GM18520 (cell line): Measurements from ENCODE around the gene MINDY4.

Experiments used
- ATAC-seq: cut with Tn5 transposase; IDR thresholded peaks from one replicate; pipeline ENCODE4 v1.9.1; 2021; ENCODE audit not compliant: unreplicated experiment

MINDY4 gene

DNA sequence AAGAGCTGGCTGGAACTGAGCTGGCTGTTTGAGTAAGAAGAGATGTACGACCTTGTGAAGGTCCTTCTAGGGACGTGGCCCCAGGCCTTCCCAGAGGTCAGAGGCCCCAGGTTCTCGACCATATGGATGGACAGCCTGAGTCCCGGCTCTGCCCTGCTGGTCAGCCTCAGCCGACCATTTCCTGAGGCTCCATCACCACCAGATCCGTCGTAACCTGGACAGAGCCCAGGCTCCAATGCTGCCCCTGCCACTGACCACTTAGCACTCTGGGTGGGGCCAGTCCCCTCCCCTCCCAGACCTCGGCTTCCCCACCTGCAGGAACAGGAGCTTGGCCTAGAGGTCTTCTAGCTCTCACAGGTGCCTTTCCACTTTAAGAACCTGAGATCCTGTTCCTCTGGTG lies 29.9 kb upstream of the MINDY4 start:
- no peak for ATAC-seq

- ATAC-seq: no peak
Observed at GRCh38 chr7:30743371-30744074, 27.7 kb upstream of the MINDY4 start.

GRCh38 chr7:30744075-30744417 lies 27.2 kb upstream of the MINDY4 start:
- ATAC-seq: no peak

DNA sequence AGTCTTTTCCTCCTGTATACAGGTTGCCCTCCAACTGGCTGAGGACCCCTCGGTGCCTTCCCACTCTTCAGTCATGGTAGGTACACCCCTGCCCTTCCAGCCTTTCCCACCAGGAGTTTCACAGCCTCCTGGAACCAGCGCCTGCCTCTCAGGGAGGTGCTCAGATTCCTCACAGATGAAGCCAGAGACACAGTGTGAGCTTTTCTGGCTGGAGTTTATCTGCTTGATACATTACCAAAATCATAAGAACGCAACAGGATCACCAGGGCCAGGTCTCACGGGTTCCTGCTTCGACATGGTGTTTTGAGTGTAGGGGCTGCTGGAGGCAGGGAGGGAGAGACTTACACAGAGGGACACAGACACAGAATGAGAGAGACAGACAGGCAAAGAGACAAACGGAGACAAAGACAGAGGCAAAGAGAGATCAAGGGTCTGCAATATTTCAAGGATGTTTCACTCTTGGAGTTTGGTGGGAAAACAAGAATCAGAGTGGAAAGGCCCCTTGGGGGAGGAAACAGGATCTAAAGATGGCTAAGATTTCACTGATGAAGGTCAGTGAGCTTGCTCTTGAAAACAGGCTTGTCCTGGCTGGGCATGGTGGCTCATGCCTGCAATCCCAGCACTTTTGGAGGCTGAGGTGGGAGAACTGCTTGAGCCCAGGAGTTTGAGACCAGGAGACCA lies 25.8 kb upstream of the MINDY4 start:
- ATAC-seq: no peak

GRCh38 chr7:30750010-30750409 lies 21.2 kb upstream of the MINDY4 start:
- ATAC-seq: no peak

- ATAC-seq: no peak
Observed at GRCh38 chr7:30750683-30751650, 20.2 kb upstream of the MINDY4 start.

GRCh38 chr7:30751696-30752273 lies 19.4 kb upstream of the MINDY4 start, which contains the start of gene INMT:
INMT (plus strand) TSS chr7:30752135; CDS start chr7:30752151, 16 bp downstream.
- no peak for ATAC-seq

DNA sequence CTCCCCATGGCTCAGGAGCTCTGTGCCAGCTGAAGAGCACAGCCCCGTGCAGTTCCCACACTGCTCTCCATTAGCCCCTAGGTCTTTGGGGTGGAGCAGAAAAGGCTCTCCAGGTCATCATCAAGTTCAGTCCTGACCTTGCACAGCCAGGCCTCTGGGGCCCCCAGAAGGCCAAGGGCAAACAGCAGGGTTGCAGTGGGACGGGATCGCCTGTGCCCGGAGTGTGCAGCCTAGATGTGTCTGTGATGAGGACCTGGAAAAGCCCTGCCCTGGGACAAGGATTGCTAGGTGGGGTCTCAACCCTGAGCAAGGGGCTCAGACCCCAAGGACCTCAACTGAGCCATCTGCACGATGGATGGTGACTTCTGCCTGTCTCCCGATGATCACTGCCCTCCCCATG lies 18.7 kb upstream of the MINDY4 start:
- no peak for ATAC-seq

- ATAC-seq: no peak
Observed at GRCh38 chr7:30752979-30753378, 18.2 kb upstream of the MINDY4 start.

GRCh38 chr7:30754315-30754877 lies 16.8 kb upstream of the MINDY4 start:
- no peak for ATAC-seq

- no peak for ATAC-seq
Observed at GRCh38 chr7:30755384-30756154, 15.6 kb upstream of the MINDY4 start.

DNA sequence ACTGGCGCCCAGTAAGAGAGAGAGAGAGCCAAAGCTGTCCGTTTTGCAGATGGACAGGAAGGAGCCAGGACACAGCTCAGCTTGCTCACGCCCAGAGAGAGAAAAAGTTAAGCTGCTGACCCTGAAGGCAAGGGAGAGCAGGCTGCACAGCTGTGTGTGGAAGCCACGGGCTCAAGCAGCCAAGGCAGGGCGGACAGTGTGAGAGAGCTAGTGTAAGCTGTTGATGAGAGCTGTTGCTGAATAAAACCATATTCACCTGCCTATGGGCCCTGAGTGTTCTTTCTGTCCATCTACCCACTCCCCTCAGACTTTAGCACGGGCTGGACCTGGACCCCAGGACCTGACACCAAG lies 13.9 kb upstream of the MINDY4 start:
- ATAC-seq: no peak

GRCh38 chr7:30760514-30761213 lies 10.6 kb upstream of the MINDY4 start:
- ATAC-seq: no peak

GRCh38 chr7:30761214-30762156 lies 9.7 kb upstream of the MINDY4 start:
- ATAC-seq: no peak

DNA sequence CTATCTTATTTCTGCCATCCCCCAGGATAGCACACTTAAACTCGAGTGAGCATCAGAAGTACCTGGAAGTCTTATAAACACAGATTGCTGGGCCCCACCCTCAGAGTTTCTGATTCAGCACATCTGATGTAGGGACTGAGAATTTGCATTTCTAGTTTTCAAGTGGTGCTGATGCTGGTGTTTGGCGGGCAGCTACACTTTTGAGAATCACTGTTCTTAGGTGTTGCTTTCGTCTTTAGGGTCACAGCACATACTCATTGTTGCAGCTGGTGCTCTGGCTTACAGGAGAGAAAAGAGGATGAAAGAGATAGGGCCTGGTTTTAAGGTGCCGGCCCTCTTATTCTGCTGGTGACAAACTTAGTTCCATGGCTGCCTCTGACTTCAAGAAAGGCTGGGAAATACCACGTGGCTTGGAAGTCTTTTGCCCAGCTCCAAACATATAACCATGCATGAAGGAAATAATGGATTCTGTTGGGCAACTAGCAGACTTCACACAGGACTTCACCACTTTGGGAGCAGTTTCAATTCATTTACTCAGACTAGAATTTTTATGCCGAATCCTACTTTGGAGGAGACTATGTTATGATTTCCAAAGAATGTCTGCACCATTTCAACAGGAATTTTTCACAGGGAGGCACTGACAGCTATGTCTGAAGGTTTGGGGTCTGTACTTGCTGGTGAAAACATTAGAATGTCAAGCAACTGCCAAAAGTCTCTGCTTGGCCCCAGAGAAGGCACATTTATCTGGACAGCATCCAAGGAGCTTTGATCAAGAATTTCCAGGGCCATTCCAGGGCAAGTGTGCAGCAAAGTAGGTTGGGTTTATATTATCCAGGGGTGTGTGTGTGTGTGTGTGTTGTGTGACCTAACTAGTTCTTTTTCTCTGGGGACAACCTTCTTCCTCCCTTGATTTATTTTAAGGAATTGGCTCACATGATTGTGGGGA lies 6.9 kb upstream of the MINDY4 start:
- peak; percentile 96 for ATAC-seq

GRCh38 chr7:30765408-30765807 lies 5.8 kb upstream of the MINDY4 start:
- no peak for ATAC-seq

DNA sequence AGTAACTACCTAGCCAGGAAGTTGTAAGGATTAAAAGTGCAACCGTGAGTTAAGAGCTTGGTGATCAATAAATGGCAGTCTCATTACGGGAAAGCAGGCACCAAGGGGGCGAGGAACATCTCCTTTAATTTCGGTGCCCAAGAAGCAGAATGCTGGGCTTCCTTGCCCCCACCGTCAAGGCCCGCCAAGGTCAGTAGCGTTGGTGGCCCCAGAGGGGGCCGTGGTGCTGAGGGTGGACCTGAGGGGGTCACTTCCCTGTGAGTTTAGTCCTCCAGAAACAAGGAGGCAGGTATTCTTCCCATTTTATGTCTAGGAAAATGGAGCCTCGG lies 408 bp upstream of the MINDY4 start:
- ATAC-seq: no peak
